ENCODE results near the gene EN2.

The EN2 gene

GRCh38 chr7:155458111-155458877 lies at the start of gene EN2:
EN2 (plus strand) TSS chr7:155458129; CDS start chr7:155458378, 249 bp downstream.
- no peak for DNase-seq

- DNase-seq: no peak
Measured at GRCh38 chr7:155408651-155409586, 49.0 kb upstream of the EN2 start.

DNA sequence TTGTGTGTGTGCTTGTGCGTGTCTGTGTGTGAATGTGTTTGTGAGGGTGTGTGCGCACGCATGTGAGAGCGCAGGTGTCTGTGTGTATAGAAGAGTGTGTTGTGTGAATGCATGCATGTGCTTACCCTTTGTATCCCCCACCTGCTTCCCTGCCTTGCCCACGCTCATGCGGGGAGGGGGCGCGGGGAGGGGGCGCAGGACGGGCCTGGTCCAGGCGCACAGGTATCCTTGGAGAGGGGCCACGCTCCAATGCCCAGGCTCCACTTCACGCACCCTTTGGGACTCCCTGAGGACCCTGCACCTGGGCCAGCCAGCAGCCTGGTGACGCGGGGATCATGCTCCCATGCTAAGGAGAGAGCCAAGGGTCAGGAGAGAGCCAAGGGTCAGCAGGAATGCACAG lies 47.9 kb upstream of the EN2 start:
- no peak for DNase-seq

DNA sequence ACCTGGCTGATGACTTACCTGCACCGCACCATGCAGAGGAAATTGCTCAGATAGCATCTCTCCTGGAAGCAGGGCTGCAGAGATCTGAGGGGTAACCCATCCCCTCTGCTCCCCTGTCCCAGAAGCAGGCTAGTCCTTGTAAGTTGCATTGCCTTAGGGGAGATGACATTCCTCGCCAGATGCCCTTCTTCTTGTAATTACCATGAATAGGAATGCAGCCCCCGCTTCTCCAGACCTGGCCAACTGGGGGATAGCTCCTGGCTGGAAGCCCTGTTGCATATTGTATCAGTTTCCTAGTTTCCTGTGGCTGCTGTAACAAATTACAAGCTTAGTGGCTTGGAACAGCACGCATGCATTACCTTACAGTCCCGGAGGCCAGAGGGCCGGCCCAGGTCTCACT lies 47.5 kb upstream of the EN2 start:
- no peak for DNase-seq

GRCh38 chr7:155411718-155412415 lies 46.1 kb upstream of the EN2 start:
- DNase-seq: no peak

- DNase-seq: peak; percentile 21
Measured at GRCh38 chr7:155412416-155413253, 45.3 kb upstream of the EN2 start.

GRCh38 chr7:155414547-155415492 lies 43.1 kb upstream of the EN2 start:
- no peak for DNase-seq

DNA sequence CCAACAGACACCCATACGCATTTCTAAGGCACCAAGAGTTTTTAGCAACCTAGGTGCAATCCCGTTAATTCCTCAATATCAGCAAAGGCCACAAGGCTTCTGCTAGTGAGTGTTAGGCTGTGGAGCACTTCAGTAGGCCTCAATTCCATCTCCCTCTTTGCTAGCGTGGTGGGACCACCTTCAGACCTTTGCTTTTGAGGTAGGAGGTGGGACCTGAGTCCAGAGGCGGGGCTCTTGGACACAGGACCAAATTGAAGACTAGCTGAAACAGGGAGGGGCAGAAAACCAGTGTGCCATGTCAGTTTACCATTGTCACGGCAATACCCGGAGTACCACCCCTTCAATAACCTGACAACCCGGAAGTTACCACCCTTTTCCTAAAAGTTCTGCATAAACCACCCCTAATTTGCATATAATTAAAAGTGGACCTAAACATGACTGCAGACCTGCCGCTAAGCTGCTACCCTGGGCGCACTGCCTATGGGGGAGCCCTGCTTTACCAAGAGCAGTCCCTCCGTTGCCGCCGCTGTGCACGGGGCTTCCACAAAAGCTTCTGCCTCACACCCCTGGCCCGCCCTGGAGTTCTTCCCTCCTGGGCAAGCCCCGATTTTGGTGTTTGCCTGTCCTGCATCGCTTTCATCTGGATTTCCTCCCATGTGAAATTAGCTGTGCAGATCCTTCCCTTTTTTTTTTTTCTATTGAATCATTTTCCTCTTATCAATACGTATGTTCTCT lies 41.1 kb upstream of the EN2 start:
- no peak for DNase-seq

DNA sequence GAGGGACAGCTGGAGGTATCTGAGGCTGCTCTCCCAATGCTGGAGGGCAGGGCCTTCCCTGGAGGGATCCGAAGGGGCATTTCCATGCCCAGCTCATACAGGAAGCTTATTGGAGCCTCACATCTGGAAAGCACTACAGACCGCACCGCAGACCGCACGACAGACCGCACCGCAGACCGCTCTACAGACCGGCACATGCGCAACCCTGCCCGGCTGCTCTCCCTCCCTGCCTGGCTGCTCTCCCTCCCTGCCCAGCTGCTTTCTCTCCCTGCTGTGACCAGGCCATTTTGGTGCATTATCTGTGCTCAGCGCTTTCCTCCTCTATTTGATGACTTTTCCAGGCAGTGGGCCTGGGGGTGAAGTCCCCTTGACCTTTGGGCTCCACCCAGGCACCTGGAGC lies 39.6 kb upstream of the EN2 start:
- no peak for DNase-seq

- DNase-seq: no peak
Measured at GRCh38 chr7:155418941-155419755, 38.8 kb upstream of the EN2 start.

GRCh38 chr7:155420116-155420515 lies 37.8 kb upstream of the EN2 start:
- no peak for DNase-seq

- no peak for DNase-seq
Measured at GRCh38 chr7:155422151-155422550, 35.8 kb upstream of the EN2 start.

DNA sequence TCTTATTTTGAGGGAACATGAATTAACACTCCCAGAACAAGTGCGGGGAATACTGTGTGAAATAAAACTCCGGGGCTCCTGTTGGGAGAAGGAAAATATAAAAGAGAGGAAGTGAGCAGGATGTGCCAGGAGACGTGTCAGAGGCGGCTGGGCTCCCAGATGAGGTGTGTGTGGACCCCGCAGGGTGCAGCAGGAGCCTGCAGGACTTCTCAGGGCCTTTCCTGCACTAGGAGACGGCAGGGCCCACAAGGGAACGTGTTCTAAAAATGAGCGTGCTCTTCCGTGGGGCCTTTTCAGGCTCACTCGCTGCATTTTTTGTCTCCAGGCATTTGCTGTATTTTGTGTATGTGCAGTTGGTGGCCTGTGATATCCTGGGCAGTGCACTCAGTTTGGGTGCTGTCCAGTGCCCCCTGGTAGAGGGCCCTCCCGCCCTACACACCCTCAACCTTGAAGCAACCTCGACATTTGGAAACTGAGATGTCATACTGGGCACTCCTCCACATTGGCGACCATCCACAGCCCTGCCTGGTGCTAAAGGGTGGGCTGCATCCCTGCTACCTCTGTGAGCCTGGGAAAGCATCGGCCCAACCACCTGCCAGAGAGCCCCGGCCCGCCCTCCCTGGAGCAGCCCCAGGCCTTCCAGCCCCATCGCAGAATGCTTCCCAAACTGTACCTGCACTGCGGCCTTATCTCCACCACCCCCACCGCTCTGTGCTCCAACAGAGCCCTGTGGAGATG lies 35.2 kb upstream of the EN2 start:
- no peak for DNase-seq

DNA sequence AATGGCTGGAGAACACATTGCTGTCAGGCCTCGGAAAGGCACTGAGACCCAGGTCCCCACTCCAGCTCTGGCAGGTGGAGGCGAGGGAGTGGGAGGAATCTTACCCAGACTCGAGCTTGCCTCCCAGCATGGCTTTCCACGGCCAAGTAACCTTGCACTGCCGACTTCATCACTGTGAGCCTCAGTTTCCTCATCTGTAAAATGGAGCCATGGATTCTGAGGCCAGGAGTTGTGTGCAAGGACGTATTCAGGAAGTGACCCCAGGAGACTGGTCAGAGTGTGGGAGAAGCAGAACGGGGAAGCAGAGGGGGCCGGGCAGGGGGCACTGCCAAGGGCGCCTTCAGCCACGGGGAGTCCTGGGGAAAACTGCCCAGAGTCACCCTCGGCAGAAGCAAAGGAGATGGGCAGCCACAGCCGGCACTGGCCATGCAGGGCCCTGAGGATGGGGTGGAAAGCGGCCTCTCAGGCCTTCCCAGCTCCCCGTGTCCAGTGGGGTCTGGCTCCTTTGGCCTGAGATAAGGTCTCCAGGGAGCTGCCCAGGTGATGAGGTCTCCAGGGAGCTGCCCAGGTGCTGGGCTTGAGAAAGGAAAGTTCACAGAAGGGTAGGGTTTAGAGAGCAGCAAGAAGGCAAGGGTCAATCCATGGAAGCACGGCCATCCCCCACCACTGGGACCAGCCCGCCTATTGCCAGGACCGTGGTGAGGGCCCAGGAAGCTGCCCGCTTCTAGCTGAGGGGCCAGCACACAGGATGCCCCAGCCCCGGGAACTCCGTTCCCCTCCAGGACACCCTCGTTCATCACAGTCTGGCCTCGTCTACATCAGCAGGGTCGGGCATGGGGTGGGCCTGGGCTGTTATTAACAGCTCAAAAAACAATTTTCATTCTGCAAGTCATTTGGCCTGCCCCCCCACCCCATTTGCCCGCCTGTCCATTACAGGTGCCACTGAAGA lies 34.3 kb upstream of the EN2 start:
- DNase-seq: no peak

DNA sequence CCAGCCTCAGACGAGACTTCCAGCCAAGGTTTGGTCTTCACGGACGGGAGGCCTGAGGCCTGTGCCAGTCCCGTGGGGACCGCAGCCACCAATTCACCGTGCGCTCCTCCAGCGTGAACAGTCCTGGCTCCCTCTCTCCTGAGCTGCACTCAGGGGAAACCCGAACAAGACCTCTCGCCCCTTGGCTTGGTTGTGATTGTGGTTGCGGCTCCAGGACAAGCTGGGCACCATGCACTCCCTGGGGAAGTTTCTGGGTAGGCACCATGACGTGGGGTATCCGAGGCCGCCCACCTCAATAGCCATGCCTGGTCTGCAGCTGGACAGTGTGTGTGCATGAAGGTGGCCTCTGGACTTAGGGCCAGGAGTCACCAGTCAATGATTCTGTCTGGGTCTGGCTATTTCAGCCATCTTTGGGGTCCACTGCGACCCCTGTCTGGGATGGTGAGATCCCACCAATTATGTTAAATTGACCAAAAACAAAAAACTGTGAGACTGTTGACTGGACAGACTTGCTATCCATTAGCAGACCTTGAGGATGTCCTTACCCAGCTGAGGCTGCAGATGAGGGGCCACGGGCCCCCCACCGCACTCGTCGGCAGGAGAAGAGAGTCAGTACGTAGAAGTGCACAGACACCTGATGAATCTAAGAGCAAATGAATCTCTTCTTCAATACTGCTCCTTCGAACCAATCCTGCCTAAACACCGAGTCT lies 33.5 kb upstream of the EN2 start:
- DNase-seq: no peak

GRCh38 chr7:155425011-155425340 lies 33.0 kb upstream of the EN2 start:
- DNase-seq: no peak

GRCh38 chr7:155425887-155426286 lies 32.0 kb upstream of the EN2 start:
- DNase-seq: no peak
